ENCODE data around the gene SMAP2.

The SMAP2 gene

DNA sequence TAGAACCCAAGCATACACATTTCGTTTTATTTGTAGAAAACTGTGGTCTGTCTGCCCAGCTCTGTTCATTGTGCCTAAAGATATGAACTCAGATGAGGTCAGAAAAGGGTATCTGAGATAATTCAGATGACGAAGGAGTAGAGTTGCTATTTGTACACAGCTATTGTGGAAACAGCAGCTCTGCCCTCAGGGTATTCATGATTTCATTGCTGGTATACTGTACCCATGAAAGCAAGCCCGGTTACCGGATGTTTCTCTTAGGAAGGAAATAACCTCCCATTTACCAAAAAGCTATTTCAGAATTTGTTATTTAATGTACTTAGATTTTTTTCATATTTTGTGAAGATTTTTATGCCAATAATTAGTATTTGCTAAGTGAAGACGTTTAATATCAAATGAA lies 37.8 kb downstream of the SMAP2 start:
- in situ Hi-C loops (cut with MboI; ENCODE audit: low pct_unique_long_range_greater_than_20kb, low sequenced_read_pairs) = no loop called here
- DNase-seq = no peak

GRCh38 chr1:40411843-40412242 lies 38.3 kb downstream of the SMAP2 start:
- in situ Hi-C loops (cut with MboI; ENCODE audit: low pct_unique_long_range_greater_than_20kb, low sequenced_read_pairs) = no loop called here
- DNase-seq = no peak

DNA sequence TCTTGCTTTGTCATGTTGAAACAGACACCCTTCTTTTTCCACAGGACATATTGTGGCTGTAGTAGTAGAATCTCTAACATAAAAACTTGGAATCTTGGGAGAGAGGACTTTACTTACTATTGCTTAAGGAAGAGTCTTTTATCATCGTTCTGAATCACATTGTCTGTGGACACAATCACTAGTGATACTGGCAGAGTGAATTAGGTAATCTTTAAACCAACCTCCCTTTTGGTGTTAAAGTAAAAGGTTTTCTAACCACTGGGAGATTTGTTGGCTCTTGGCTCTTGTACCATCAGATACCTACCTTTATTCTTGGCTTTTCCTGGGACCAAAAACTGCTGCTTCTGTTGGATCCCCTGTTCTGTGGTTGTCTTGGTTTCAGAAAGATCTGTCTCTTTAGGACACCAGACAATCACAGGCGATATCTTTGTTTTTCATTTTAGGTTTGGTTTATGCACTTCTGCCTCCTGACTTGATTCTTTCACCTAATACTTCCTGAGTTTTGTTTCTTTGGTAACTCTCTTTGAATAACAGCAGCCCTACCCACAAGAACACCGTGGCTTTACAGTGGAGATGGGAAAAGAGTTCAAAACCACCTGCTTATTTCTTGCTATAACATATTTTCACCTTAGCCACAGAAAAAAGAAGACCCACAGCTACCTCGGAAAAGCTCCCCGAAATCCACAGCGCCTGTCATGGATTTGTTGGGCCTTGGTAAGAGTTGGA lies 40.2 kb downstream of the SMAP2 start:
- DNase-seq = no peak
- in situ Hi-C loops (cut with MboI; ENCODE audit: low pct_unique_long_range_greater_than_20kb, low sequenced_read_pairs) = no loop called here

- in situ Hi-C loops (cut with MboI; ENCODE audit: low pct_unique_long_range_greater_than_20kb, low sequenced_read_pairs) = no loop called here
- DNase-seq = no peak
Observed at GRCh38 chr1:40414331-40414730, 40.8 kb downstream of the SMAP2 start.

DNA sequence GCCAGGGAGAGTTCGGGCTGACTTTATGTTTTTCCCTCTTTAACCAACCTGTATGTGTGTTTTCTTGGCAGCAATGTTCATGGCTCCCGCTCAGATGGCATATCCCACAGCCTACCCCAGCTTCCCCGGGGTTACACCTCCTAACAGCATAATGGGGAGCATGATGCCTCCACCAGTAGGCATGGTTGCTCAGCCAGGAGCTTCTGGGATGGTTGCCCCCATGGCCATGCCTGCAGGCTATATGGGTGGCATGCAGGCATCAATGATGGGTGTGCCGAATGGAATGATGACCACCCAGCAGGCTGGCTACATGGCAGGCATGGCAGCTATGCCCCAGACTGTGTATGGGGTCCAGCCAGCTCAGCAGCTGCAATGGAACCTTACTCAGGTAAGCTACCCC lies 43.2 kb downstream of the SMAP2 start:
- no peak for DNase-seq

GRCh38 chr1:40421431-40422384 lies 48.2 kb downstream of the SMAP2 start:
- in situ Hi-C loops (cut with MboI; ENCODE audit: low pct_unique_long_range_greater_than_20kb, low sequenced_read_pairs) = no loop called here

More for the DNA sequence above, 43.2 kb downstream of the SMAP2 start:
- in situ Hi-C loops (cut with MboI; ENCODE audit: low pct_unique_long_range_greater_than_20kb, low sequenced_read_pairs) = no loop called here

GRCh38 chr1:40422630-40423263 lies 49.2 kb downstream of the SMAP2 start:
- no peak for DNase-seq
- in situ Hi-C loops (cut with MboI; ENCODE audit: low pct_unique_long_range_greater_than_20kb, low sequenced_read_pairs) = no loop called here

More at GRCh38 chr1:40421431-40422384, 48.2 kb downstream of the SMAP2 start:
- DNase-seq = peak; percentile 72

- DNase-seq = no peak
- in situ Hi-C loops (cut with MboI; ENCODE audit: low pct_unique_long_range_greater_than_20kb, low sequenced_read_pairs) = no loop called here
Observed at GRCh38 chr1:40423264-40423642, 49.7 kb downstream of the SMAP2 start.

- in situ Hi-C loops (cut with MboI; ENCODE audit: low pct_unique_long_range_greater_than_20kb, low sequenced_read_pairs) = no loop called here
- no peak for DNase-seq
Observed at GRCh38 chr1:40423951-40424618, 50.6 kb downstream of the SMAP2 start.

DNA sequence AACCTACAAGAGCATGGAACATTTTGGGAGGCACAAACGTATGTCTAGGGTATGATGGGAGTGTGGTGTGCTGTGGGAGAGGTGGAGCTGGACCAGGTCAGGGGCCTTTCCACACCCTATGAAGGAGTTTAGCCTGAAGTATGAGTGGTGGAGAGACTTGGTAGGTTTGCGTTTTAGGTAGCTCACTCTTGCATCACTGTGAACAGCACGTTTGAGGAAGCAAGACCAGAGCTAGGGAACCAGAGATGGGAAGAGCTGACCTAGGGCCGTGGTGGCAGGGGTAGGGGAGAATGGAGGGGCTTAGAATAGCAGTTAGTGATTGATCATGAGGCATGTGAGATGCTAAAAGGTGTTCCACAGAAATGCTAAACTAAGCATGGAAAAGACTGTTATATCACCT lies 51.7 kb downstream of the SMAP2 start:
- in situ Hi-C loops (cut with MboI; ENCODE audit: low pct_unique_long_range_greater_than_20kb, low sequenced_read_pairs) = no loop called here
- no peak for DNase-seq

DNA sequence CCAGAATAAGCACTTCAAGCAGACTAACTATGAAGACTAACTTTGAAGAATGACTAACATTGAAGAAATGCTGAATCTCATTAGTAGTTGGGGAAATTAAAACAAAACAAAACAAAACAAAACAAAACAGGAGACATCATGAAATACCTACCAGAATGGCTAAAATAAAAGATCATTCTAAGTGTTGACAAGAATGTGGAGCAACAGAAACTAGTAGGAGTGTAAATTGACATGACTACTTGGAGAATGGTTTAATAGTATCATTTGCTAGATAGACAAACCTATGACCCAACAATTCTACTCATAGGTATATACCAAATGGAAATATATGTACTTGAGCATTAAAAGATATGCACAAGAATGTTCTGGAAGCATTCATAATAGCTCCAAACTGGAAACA lies 57.9 kb downstream of the SMAP2 start:
- in situ Hi-C loops (cut with MboI; ENCODE audit: low pct_unique_long_range_greater_than_20kb, low sequenced_read_pairs) = no loop called here
- DNase-seq = no peak

DNA sequence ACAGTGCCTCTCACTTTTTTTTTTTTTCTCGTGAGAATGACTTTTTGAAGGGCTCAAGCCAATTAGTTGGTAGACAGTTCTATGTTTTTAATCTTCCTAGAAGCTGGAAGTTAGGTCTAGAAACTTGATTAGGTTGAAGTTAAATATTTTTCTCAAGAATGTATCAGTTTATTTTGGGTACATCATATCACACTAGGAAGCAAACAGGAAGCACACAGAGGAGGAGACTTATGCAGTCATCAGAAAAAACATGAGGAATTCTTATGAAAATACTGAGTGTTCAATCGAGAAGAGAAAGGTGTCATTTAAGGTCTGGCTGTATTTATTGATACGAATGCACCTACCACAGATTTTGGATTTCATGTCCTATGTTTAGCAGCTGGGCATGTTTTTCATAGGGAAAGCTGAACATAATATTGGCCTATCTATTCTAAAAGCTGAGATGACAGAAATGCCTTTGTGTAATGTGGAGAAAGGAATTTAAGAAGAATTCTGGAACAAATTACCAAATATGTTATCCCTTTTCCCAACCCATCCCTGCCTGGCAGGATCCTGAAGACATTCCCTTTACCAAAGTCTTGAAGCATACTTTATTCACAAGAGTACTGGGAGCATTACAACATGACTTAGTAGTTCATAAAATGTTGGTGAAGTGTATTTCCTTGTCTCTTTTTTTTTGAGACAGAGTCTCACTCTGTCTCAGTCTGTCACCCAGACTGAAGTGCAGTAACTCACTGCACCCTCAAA lies 59.3 kb downstream of the SMAP2 start:
- in situ Hi-C loops (cut with MboI; ENCODE audit: low pct_unique_long_range_greater_than_20kb, low sequenced_read_pairs) = no loop called here
- DNase-seq = no peak

DNA sequence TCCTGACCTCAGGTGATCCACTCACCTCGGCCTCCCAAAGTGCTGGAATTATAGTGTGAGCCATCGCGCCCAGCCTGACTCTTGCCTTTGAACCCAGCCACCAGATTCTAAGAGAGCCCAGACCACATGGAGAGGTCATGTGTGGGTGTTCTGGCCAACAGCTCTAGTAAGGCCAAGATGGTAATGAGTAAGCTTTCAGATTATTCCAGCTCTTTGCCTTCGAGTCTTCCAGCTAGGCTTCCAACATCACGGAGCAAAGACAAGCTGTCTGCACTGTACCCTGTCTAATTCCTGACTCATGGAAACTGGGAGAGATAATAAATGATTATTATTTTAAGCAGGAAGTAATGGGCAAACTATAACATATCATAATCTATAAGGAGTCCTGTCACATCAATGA lies 61.9 kb downstream of the SMAP2 start:
- in situ Hi-C loops (cut with MboI; ENCODE audit: low pct_unique_long_range_greater_than_20kb, low sequenced_read_pairs) = no loop called here
- DNase-seq = no peak

DNA sequence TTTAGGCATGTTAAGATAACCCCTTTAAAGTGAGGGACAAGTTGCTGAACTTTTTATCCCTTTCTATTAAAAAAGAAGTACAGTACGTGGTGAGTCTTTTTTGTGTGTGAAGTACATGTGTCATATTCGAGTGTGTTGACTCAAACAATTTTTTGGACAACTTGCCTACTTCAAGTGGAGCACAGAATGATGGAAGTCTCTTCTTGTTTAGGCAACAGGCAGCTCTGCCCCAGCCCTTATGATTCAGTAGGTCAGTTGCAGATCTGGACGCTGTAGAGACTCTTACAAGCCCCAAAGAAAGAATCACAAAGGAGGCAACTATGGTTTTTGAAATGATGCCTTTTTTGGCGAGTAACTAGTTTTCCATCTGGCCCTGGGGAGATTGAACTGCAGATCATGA lies 62.3 kb downstream of the SMAP2 start:
- DNase-seq = no peak
- in situ Hi-C loops (cut with MboI; ENCODE audit: low pct_unique_long_range_greater_than_20kb, low sequenced_read_pairs) = no loop called here

- peak; percentile 31 for DNase-seq
- in situ Hi-C loops (cut with MboI; ENCODE audit: low pct_unique_long_range_greater_than_20kb, low sequenced_read_pairs) = no loop called here
Observed at GRCh38 chr1:40438391-40439015, 65.0 kb downstream of the SMAP2 start.

DNA sequence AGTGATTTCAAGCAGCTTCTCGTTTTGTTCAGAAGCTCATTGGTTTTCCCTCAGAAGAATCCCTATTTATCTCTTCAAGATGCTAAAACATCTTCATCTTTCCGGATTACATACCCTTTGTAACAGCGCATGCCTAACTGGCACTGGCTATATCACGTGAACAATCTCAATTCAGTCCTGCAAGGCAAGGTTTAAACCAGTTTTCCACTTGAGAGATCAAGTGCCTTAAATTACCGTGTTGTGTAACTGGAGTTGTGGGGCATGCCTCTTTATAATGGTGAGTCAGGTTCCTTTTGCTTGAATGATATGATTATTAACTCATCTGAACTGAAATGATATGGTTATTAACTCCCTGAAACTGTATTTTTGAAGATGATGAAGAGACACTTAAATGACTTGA lies 65.7 kb downstream of the SMAP2 start:
- DNase-seq = no peak
- in situ Hi-C loops (cut with MboI; ENCODE audit: low pct_unique_long_range_greater_than_20kb, low sequenced_read_pairs) = no loop called here

- in situ Hi-C loops (cut with MboI; ENCODE audit: low pct_unique_long_range_greater_than_20kb, low sequenced_read_pairs) = no loop called here
- DNase-seq = peak; percentile 91
Observed at GRCh38 chr1:40449684-40450494, 76.4 kb downstream of the SMAP2 start, which contains the start of gene ZFP69B. ZFP69B (plus strand) TSS chr1:40450476; CDS start chr1:40450962, 486 bp downstream.

Measured in KBM-7 (cell line).